ENCODE measurements around the gene ACSF3.
A peak's percentile ranks its signal among the peaks of the same experiment; 100 is the strongest.

Gene ACSF3

GRCh38 chr16:89093602-89094251 lies at the start of gene ACSF3:
Gene ACSF3 (plus strand): TSS chr16:89093852. CDS start chr16:89100682, 6,830 bp downstream.
- DNase-seq: peak; percentile 38 to 58

DNA sequence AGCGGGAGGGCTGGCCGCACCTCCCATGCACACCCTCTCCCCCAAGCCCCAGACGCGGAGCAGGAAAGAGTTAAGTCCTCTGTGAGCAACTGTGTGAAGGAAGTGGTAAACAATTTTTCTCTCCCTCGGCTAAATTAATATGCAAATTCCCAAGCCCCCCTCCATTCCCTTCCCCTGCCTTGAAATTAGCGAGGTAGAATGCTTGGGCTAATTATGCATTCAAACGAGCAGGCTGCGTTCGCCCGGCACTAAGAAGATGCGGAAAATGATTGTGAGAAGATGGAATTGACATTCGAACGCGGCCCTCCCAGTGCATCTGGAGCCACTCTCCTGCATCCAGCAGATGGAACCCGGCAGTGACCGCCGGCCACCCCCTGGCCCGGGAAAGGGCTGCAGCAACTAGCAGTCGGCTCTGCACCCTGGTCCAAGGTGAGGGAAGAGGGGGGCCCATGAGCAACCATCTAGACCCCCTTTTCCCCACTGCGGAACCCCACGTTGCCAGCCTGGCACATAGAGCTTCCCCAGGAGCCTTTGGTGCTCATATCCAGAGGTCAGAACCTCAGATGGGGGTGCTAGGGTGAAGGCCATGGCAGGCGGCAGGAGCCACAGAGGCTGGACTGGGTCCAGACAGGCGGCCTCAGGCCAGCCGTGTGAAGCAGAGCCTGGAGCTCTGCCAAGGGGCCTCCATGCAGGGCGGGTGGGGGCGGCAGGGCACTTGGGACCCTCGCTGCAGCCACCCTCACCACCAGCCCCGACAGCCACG lies 49.1 kb upstream of the ACSF3 start:
- no peak for DNase-seq

DNA sequence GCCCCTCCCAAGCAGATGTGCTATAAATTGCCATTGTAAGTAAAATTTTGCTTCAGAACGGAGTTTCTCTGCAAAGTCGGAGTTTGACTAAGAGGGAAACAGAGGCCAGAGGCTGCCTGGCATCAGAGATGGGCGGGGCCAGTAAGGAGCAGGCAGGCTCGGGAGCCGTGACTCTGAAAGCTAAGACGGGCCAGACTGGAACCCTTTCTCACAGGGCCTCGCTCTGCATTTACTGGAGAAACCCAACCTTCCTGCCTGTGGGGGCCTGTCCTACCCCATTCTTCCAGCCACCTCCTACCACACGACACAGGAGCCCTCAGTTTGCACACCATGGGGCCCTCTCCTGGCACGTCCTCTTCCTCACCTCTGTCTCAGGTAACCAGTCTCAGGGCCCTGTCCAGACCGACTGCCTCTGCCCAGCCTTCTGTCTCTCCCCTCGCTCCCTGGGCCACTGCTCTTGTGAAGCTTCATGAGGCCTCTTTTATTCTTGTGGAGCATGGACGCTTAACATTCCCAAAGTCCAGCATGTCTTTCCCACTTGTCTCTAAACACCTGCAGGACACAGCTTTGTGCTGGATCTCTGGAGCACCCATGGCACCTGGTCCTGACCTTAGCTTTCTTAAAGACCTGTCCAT lies 48.4 kb upstream of the ACSF3 start:
- no peak for DNase-seq

DNA sequence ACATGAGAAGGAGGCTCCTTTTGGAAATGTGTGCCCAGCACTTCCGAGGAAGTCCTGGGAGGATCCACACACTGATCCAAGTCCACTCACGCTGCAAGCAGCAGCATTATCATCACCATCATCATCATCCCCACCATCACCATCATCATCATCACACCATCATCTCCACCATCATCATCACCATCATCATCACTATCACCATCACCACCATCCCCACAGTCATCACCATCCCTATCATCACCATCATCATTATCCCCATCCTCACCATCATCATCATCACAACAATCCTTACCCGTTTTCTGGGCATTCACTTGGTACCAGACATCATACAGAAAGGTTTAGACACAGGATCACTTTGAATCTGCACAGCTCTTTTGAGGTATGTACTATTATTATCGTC lies 47.8 kb upstream of the ACSF3 start:
- DNase-seq: no peak

DNA sequence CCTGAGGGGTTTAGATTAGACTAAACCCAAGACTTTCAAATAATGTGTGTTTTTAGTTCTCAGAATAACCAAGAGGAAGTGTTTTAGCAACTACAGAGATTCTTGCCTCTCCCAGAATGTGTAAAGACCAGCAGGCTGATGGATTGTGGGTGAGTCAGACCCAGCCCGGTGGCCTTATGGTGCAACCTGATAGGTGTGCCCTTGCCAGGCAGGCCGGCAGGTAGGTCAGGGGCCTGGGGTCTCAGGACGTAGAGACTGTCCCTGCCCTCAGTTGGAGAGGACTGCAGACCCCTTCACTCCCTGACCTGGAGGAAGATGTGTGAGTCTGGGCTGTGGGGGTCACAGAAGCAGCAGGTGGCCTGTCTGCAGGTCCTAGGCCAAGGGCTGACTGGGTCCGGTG lies 47.2 kb upstream of the ACSF3 start:
- DNase-seq: peak in 1 of 2 donors; percentile 5

- no peak for DNase-seq
Observed at GRCh38 chr16:89047331-89048089, 46.1 kb upstream of the ACSF3 start.

DNA sequence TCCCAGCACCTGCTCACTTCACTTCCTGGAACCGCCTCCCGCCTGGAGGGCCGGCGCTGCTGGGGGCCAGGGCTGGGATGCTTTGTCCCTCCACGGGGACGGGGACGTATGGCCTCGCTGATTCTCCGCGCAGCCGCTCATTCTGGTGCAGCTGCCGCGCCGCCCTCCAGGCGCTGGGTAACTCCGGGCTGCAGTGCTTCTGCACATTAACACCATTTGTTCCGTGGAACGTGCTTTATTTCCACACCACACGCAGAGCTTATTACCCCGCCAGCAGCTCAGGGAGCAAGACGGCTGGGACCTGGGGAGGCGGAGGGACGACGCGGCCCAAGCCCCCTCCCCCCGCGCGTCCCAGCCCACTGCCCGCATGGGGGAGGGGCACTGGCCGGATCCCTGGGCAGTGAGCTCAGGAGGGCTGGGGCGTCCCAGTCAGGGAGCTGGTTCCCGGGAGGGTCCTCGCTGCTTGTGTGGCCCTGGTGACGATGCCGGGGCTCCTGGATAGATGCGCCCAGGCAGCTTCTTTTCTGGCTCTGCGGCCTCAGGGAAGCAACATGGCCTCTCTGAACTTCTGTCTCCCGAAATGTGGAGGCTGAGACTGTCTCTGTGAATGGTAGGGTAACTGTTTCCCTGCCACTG lies 45.4 kb upstream of the ACSF3 start:
- DNase-seq: no peak

- DNase-seq: no peak
Observed at GRCh38 chr16:89048871-89049422, 44.7 kb upstream of the ACSF3 start.

- DNase-seq: no peak
Observed at GRCh38 chr16:89049484-89050118, 44.1 kb upstream of the ACSF3 start.

DNA sequence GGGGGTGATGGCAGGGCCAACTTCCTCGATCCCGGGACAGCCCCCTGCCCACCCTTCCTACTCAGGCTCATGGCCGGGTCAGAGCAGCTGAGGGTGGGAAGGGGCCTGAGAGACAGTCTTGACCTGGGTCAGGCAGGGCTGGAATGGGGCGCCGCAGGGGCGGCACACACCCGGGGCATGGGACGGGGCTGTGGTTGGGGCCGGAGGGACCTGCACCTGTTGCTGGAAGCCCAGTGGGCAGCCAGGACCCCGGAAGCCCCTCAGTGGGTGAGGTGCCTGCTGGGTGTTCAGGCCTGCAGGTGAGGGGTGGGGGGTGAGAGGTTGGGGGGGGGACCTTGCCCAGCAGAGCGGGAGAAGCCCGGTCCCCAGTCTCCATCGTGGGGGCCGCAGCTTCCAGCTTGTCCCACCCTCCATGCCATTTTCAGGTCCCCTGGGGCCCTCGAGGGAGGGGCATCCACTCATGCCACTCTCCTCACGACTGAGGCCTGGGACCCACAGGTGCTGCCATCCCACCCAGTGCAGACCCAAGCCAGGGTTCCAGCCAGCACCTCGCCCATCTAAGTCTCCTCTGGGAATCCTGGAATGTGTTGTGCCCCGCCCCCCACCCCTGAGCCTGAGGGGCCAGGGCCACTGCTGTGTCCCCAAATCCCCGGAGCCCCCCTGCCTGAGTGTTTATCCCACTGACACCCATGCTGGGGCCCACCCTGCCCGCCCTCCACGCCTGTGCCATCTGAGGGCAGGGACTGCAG lies 43.4 kb upstream of the ACSF3 start:
- no peak for DNase-seq

DNA sequence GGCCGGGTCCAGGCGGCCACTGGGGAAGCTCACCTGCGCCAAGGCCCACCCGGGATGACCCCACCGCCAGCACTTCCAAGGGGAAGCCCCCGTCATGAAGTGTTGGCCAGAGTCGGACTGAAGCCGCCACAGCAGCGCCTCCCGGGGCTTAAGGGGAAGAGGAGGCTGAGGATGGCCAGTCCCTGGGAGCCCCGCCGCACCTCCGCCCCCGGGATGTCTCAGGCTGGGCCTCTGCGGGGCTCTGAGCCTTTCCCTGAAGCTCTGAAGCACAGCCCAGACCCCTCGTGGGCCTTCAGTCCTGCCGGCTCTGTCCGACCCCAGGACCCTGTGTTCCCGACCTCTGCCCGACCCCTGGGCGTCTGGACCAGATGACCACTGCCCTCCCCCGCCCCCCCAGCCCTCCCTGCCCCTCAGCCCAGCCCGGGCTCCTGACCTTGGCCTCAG lies 42.8 kb upstream of the ACSF3 start:
- no peak for DNase-seq

DNA sequence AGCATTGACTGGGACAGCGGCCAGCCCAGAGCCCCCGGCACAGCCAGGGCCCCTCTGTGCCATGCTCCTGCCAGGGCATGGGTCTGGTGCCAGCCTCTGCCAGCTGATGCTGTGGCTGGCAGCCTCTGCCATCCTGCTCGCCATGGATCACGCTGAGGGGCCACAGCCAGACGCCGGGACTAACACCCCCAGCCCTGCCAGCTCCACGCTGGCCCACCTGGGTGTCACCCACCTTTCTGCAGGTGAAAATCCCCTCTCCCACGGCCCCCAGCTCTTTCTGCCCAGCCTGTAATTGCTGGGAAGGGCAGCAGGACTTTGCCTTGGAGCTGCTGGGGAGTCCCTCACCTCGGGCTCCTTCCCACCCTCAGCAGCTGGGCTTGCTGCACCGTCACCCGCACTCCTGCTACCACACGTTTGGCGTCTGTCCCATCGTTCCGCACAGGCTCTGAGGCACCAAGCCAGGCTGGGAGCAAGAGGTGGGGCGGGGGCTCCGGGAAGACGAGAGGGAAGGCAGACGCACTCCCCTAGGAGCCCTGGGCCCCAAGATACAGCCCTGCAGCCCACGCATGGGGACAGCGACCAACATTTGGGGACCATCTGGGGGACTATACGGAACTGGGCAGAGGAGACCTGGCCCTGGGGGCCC lies 42.0 kb upstream of the ACSF3 start:
- no peak for DNase-seq

- no peak for DNase-seq
Observed at GRCh38 chr16:89052191-89052889, 41.3 kb upstream of the ACSF3 start.

DNA sequence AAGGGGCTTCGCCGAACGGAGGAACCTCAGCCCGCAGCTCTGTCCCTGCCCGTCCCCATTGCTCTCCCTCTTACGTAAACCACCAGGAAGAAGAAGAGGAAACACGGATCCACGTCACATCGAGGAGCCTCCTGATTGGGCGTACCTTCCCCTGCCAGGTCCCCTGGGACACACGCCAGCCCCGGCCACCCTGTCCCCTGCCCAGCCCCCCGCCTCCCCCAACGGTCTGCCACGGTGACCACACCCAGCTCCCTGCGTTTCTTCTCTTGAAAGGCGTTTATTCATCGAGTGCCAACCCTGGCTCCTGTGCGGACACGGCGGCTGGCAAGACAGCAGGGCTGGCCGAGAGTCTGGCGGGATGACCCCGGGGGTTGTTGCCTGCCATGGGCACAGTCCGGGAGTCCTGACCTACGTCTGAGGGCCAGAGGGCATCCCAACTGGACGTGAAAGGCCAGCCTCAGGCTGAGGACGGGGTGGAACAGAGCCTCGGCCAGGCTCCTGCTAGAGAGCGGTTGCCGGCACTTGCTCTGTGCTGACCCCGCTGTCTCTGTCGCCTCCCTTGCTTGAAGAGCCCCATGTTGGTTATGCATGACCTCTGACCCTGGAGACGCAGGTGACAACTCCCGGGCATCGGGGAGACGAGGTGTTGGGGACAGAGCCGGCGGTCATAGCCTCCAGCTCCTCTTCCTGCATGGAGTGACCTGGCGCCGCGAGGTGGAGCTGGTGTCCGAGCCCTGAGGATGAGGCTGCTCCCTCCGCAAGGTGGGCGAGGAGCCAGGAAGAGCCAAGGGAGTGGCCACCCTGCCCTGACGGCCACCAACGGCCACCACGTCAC lies 40.5 kb upstream of the ACSF3 start:
- peak; percentile 33 to 68 for DNase-seq

GRCh38 chr16:89053725-89054029 lies 40.0 kb upstream of the ACSF3 start:
- no peak for DNase-seq

DNA sequence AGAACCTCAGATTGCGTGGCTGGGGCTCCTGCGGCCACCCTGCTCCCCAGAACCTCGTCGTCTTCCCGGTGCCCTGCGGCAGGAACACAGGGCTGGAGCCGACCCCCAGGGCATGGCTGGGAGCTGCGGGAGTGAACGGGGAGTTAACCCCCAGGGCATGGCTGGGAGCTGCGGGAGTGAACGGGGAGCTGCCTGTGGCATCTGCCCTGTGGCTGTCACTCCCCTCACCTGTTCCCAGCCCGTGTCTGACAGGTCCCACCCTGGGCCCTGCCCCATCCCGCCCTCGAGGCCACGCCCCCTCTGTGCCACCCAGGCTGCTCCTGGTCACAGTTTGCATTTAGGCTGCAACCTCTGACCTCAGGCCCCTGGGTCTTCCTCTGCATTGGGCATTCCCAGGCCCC lies 39.4 kb upstream of the ACSF3 start:
- no peak for DNase-seq

DNA sequence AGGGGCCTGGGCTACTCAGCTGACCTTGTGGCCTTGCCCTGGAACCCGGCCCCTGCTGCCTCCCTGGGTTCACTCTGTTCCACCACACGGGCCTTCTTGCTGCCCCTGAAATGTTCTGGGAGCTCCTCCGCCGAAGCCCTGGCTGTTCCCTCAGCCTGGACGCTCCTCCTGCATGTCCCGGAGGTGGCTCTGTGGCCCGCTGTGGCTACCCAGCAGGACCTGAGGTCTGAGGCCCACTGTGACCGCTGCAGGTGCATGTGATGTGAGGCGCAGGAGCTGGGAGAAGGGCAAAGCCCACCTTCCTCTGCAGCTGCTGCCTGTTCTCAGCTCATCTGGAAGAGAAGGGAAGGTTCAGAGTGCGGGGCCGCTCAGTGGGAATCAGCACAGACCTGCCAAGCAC lies 38.9 kb upstream of the ACSF3 start:
- DNase-seq: no peak

DNA sequence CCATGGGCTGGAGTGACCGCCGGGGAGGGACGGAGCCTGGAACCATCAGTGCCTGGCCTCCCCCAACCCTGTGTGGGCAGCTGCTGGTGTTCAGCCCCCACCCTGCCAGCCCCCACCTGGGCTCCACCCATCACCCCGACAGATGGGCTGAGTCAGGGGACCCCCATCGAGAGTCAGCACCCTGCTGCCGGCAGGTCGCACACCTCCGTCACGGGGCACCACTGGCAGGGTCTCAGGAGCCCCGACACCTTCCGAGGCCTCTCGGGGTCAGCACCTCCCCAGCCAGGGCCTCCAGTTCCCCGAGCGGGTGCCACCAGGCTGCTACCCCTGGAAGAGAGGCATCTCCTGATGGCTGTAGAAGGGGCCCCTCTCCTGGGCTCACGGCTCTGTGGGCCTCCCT lies 38.3 kb upstream of the ACSF3 start:
- DNase-seq: no peak

DNA sequence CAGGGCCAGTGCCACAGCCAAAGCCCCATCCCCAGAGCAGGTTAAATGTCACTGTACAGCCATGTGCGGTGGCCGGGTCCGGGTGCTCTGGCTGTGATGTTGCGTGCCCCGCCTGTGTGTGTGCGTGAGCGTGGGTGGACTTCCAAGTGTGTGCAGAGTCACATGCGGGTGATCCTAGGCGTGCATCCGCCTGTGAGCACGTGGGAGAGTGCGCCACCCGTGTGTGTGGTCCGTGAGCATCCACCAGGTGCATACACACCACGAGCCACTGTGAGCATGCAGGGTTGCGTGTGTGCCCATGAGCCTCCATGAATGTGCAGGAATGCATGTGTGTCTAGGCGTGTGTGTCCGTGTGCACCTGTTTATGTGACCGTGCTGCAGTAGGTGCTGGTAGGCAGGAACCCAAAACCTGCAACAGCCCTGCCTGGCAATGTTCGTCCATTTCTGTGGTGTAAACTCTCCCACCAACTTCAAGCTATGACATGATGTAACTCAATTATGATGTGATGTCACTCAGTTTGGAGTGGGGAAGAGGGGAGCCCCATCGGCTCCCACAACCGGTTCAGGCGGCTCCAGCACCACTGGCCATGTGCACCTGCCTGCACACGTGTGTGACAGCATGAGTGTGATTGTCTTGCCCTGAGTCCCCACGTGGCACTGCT lies 37.6 kb upstream of the ACSF3 start:
- DNase-seq: no peak

All from inflammatory macrophage treated with lipopolysaccharide for 1 hour (primary cell).